HG02870 (cell line): Measurements from ENCODE around the gene PFDN1.

ENCODE experiments used
- ATAC-seq: cut with Tn5 transposase; IDR thresholded peaks from one replicate; pipeline ENCODE4 v1.9.1; 2021; ENCODE audit warnings: mild to moderate bottlenecking, moderate library complexity; ENCODE audit not compliant: unreplicated experiment

The PFDN1 gene

DNA sequence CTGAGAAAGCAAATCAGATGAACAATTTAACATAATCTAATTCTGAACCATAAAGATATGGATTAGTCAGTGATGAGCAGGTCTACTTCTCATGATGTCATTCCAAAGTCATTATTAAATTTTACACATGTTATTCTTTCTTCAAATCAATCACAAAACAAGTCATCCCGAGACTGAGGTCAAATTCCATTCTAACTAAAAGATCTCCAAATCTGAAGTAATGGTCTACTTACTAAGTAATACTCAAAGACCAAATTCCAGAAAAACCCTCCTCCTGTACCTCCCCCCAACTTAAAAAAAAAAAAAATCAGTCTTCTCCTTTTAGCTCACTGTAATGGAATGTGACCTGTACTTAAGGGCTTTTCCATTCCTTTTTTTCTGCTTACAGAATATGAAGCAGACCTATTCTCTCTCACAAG lies 4.7 kb downstream of the PFDN1 start:
- ATAC-seq, result no peak

GRCh38 chr5:140297283-140297682 lies 5.6 kb downstream of the PFDN1 start:
- no peak for ATAC-seq

- no peak for ATAC-seq
Measured at GRCh38 chr5:140296289-140296688, 6.6 kb downstream of the PFDN1 start.

GRCh38 chr5:140295414-140295813 lies 7.5 kb downstream of the PFDN1 start:
- no peak for ATAC-seq

GRCh38 chr5:140294753-140295152 lies 8.1 kb downstream of the PFDN1 start:
- ATAC-seq, result no peak

GRCh38 chr5:140293849-140294100 lies 9.1 kb downstream of the PFDN1 start:
- ATAC-seq, result no peak

GRCh38 chr5:140293091-140293848 lies 9.6 kb downstream of the PFDN1 start:
- no peak for ATAC-seq

GRCh38 chr5:140292212-140293036 lies 10.5 kb downstream of the PFDN1 start:
- no peak for ATAC-seq

DNA sequence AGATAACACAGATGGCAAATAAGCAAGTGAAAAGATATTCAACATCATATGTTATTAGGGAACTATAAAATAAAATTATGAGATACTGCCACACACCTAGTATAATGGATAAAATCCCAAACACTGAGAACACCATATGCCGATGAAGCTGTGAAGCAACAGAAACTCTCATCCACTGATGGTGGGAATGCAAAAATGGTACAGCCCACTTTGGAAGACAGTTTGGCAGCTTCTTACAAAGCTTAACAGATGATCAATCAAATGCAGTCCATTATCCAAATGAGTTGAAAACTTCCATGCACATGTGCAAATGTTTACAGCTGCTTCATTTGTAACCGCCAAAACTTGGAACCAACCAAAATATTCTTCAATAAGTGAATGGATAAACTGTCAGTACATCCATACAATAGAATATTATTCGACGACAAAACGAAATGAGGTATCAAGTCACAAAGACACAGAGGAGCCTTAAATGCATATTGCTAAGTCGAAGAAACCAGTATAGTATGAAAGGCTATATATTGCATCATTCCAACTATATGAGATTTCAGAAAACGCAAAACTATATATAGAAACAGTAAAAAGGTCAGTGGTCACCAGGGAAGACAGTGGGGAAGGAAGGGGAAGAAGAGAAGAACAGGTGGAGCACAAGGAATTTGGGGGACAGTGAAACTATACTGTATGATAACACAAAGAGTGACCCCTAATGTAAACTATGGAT lies 14.9 kb downstream of the PFDN1 start:
- ATAC-seq, result no peak

DNA sequence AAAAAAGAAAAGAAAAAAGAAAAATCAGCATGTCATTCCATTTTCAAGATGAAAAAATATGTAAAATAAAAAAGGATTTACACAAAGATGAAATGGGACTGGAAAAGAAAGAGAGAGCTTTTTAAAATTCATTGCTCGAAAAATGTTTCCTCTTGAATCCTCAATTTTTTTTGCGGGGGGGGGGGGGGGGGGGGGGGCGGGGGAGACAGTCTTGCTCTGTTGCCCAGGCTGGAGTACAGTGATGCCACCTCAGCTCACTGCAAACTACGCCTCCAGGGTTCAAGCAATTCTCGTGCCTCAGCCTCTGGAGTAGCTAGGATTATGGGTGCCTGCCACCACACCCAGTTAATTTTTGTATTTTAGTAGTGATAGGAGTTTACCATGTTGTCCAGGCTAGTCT lies 16.5 kb downstream of the PFDN1 start:
- ATAC-seq, result no peak

GRCh38 chr5:140284013-140284412 lies 18.9 kb downstream of the PFDN1 start:
- no peak for ATAC-seq

DNA sequence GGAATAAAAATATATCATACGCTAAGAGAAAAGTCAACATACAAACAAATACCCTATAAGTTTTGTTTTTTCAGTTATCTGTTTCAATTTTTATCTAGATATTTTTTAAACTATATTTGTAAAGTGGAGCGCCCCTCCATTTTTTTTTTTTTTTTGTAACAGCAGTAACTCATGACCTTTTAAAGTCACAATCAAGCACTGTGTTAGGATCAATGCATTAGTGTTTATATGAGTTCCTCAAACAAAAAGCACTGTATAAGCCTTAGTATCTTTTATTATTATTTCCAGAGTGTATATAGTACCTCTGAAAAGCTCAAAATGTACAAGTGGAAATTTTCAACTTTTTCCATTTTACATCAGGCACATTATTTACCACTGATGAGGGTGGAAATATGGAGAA lies 20.6 kb downstream of the PFDN1 start:
- ATAC-seq, result no peak

DNA sequence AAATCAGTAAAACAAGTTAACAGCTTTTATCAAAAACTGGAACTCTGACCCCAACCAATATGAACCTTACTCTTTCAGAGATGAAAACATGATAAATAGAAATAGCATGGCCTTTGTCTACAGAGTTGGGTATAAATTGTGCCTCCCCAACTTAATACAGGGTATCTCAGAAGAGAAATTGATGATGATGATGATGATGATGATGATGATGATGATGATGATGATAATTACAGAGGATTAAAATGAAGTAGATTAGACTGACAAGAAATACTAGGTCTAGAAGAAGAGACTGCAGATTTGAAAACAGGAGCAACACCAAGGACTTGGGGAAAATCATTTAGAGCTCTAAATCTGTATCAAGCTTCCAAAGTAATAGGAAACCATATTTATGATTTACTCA lies 27.1 kb downstream of the PFDN1 start:
- no peak for ATAC-seq

- ATAC-seq, result no peak
Measured at GRCh38 chr5:140273401-140273877, 29.5 kb downstream of the PFDN1 start.

DNA sequence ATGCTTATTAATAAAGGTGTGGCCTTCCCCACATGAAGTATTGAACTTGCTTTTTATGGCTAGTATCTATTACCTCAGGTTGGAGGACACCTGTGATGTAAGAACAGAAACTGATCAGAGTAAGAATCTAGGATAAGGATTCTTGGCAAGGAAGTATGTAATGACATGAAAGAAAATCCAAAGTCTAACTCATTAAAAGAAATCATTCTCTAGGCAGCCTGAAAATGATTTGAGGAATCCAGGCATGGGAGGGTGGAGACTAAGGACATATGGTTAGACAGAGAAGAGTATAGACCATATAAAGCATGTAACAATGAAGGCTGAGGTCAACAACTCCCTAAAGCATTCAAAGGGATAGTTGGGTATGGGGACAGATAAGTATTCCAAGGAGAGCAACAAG lies 32.9 kb downstream of the PFDN1 start:
- no peak for ATAC-seq

GRCh38 chr5:140267559-140268018 lies 35.3 kb downstream of the PFDN1 start:
- ATAC-seq, result no peak

DNA sequence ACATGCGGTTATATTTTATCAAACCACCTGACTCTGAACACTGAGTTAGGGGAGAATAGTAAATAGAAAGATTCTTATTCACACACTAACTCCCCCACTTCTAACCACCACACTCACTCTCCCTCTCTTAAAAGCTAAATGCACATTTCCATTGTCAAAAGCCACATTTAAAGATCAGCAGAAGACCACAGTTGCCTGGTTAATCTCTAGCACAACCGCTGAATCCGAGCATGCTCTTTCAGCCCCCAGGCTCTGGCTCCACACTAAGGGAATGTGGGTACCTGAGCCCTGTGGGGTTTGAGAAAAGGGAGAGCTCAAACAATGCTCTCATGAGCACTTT lies 35.7 kb downstream of the PFDN1 start:
- no peak for ATAC-seq

- no peak for ATAC-seq
Measured at GRCh38 chr5:140266471-140267200, 36.3 kb downstream of the PFDN1 start.

- ATAC-seq, result no peak
Measured at GRCh38 chr5:140265845-140266244, 37.1 kb downstream of the PFDN1 start.

- no peak for ATAC-seq
Measured at GRCh38 chr5:140262839-140263238, 40.1 kb downstream of the PFDN1 start.

DNA sequence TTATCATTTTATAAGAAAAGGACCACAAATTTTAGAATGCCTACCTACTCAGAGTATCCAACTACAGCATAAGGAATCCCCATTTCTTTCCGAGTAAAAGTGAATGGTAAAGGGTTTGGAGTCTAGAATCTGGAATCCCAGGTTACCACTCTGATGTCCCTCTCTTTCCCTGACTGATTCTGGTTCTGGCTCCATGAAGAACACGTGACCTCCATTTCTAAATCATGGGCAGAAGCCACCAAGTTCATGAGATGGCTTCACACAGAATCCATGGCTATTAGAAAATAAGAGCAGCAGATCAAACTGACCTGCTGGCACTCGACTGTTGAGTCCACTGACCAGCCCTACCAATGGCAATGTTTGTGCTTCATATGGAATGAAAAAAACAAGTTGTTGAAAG lies 40.7 kb downstream of the PFDN1 start:
- no peak for ATAC-seq
